Colon (tissue), 2 donors: Measurements from ENCODE around the gene FOXC1.

Experiments used
- FAIRE-seq: peaks from 2 replicates; lab custom pipeline; 2012; peaks lifted over from hg19 to GRCh38; lab: Jason Lieb, UNC
- donor health status: control.
- donor health status: control.

Gene FOXC1

GRCh38 chr6:1612299-1612973 lies 2.7 kb downstream of the FOXC1 start:
- no peak for FAIRE-seq

DNA sequence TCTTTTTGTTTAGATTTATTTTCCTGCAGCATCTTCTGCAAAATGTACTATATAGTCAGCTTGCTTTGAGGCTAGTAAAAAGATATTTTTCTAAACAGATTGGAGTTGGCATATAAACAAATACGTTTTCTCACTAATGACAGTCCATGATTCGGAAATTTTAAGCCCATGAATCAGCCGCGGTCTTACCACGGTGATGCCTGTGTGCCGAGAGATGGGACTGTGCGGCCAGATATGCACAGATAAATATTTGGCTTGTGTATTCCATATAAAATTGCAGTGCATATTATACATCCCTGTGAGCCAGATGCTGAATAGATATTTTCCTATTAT lies 3.2 kb downstream of the FOXC1 start:
- FAIRE-seq: no peak

DNA sequence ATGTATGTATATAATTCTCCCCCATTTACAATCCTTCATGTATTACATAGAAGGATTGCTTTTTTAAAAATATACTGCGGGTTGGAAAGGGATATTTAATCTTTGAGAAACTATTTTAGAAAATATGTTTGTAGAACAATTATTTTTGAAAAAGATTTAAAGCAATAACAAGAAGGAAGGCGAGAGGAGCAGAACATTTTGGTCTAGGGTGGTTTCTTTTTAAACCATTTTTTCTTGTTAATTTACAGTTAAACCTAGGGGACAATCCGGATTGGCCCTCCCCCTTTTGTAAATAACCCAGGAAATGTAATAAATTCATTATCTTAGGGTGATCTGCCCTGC lies 3.6 kb downstream of the FOXC1 start:
- FAIRE-seq: no peak

DNA sequence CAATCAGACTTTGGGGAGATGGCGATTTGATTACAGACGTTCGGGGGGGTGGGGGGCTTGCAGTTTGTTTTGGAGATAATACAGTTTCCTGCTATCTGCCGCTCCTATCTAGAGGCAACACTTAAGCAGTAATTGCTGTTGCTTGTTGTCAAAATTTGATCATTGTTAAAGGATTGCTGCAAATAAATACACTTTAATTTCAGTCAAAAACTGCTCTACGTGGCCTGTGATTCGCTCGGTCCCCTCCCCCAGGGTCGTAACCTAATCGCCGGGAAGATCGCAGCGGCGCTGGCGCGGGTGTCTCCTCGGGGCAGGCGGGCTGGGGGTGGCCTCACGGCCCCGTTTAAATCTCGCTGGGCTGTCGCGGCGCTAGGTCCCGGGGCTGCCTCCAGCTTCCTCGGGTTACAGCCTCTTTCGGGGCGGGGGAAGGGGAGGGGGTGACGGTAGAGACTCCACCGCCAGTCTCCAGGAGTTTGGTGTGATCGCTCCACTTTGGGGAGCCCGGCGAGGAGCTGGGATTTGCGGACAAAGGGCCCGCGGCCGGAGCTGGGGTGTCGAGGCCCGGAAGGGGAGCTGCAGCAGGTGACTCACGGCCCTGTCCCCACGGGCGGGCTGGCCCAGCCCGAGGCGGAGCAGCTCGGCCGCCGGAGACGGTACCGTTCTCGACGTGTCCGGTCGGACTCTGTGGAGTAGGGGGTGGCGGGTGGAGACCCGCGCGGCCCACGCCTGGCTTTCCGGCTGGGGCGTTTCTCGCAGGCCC lies 4.2 kb downstream of the FOXC1 start:
- FAIRE-seq: no peak

DNA sequence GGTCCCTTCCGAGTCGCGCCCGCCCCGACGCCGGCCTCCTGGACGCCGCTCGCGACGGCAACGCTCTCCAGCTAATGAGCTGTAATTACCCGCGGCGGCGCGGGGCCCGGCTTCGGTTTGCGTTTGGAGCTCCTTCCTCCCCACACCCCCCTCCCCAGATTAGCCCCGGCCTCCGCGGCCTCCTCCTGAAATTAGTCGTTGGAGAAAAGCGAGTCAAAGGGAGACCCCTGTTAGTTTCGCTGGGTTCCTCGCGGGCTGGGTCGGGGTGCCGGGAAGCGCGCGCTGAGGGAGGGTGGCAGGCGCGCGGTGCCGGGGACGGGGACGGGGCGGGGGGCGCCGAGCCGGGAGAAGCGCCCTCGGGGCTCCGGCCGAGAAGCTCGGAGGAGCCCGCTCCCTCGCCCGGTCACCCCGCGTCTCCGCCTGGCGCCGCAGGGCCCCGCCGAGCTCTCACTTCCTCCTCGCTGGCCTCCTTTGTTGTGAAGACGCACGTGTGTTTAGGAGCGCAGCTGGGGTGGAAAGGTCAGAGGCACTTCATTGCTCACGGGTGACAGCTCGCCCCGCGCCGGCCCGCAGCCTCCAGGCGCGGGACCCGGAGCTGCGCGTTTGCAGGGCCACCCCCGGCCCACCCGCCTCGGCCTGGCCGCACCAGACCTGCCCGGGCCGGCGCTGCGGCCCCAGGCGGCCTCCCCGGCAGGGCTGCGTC lies 4.9 kb downstream of the FOXC1 start:
- FAIRE-seq: no peak

- no peak for FAIRE-seq
These were observed 5.6 kb downstream of the FOXC1 start for GRCh38 chr6:1615151-1615852.

DNA sequence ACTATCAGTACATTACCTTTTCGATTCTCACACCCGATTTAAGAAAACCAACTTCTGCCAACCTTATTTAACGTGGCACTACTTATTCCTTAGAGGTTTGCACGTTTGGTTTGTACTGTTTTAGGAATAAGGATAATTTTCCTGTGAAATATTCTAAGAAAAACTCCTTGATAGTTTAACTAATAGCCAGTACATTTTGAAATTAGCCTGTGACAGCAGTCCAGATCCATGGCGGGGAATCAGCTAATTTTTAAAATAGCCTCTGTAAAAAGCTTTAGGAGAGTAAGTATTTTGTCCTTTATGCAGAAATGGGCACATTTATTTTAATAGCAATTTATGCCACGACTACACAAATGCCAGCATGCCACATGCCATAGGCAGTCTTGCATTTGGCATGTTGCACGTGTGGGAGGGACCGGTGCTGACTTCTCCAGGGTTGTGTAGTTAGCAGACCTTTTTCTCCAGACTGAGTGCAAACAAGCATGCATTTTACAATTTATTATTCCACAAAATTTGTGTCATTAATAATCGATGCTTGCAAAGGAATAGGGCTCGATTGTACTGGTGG lies 6.2 kb downstream of the FOXC1 start:
- FAIRE-seq: no peak

DNA sequence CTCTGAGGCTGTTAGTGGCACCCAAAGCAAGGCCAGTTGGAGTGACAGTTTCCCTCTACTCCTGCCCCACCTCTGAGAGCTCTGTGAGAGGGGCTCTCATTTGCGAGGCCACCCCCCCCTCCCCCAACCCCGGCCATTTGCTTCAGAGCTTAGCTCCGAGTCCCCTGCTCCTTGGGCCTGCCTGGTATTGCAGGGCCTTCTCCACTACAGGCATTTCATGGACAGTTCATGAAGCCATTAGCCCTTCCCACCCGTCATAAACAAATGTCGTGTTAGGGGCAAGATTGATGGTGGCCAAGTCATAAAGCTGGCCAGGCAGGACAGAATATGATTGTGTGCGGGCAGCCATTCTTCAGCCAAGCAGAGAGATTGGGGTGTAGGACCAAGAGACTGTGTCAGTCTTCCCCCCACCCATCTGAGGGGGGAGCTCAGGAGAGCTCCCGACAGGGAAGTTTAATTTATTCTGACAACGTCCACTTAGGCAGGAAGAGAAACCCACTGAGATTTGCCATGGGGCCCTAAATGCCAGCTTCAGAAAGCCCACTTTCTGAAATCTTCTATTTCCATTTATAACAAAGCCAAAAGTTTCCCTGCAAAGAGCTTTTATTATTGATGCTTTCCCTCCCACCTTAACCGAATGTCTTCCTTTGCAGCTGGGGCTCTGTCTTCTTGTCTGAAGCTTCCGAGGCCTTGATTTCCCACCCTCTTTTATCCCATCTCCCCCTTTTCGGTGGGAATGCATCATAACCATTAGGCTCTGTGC lies 7.2 kb downstream of the FOXC1 start:
- no peak for FAIRE-seq

GRCh38 chr6:1617466-1618310 lies 8.0 kb downstream of the FOXC1 start:
- no peak for FAIRE-seq

- no peak for FAIRE-seq
These were observed 8.8 kb downstream of the FOXC1 start for GRCh38 chr6:1618311-1619097.

DNA sequence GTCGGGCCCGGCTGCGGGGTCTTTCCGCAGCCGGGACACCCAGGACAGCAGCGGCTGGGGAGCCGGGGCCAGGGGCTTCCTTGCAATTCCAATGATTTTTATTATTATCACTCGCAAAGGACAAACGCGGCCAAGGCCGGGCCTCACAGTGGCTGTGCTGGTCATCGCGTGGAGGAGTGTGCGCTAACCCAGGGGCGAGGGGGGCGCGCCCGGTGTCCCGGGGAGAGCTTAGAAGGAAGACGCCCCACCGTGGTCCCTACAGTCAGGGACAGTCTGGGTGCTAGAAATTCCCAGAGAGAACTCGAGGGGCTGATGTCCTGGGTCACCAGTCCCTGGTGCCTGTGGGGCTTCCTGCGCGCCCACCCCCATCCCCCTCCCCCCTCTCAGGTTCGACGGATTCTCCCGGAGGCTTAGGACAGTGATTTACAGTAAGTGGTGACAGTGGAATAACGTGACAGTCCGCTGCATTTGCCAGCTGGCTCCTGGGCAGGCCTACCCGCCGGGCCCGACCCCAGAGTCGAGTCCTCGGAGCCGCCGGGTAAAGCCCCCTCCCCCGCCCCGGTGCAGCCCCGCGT lies 9.5 kb downstream of the FOXC1 start:
- FAIRE-seq: no peak

DNA sequence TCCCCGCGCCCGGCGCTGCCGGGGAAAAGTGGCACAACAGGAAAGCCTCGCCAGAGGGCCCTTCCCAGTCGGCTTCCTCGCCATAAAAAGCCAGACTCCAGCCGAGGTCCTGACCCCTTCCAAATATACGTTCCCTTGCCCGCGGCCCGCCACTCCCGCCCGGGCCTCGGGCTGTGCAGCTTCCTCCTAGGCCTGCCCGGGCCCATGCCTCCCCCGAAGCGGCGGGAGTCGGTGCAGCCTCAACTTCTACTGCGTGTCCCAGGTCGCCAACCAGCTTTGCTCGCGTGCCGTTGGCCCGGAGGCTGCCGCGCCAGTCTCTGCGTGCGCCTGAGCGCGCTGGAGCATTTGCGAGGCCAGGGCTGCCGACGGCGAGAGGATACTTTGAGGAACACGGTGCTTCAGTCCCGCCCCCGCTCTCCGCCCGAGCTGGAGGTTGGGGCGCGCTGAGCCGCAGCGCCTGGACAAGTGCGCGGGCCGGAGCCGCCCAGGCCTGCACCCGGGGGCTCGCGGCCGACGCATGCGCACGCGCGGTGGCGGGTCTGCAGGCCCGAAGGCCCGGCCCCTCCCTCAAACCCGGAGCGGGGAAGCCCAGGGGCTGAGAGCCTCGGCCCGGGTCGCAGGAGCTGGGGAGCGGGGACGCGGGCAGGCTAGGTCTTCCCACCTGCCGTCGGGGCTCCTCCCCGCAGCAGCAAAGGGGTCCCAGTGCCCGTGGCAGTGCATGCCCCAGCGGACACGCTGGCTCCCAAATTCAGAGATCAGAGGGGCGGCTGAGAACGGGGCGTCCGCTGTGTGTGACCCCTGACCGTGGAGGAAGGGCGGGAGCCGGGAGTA lies 10.2 kb downstream of the FOXC1 start:
- no peak for FAIRE-seq

DNA sequence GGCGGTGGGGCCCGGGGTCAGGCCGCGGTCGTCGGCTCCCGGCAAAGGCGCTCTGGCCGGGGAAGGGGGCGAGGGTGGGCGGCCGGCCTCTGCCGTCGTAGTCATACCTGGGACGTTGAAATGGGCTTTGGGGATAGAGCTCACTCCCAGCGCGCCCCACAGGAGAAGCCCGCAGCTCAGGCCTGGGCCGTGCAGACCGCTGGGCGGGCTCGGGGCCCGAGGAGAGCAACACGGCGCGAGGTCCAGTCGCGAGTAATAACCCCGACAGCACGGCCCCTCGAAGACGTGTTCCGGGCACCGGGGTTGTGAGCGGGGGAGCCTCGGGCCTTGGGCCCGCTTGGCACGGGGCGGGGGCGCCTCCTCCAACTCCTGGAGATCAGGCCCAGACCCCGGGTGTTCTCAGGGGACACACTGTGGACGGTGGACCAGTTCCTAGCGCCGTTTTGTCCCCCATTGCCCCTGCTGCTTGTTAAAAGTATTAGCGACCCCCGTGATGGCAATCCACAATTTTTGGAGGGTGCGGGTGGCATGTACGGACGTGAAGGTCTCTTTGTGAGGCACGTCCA lies 10.9 kb downstream of the FOXC1 start:
- no peak for FAIRE-seq

GRCh38 chr6:1621070-1621701 lies 11.5 kb downstream of the FOXC1 start:
- FAIRE-seq: no peak

DNA sequence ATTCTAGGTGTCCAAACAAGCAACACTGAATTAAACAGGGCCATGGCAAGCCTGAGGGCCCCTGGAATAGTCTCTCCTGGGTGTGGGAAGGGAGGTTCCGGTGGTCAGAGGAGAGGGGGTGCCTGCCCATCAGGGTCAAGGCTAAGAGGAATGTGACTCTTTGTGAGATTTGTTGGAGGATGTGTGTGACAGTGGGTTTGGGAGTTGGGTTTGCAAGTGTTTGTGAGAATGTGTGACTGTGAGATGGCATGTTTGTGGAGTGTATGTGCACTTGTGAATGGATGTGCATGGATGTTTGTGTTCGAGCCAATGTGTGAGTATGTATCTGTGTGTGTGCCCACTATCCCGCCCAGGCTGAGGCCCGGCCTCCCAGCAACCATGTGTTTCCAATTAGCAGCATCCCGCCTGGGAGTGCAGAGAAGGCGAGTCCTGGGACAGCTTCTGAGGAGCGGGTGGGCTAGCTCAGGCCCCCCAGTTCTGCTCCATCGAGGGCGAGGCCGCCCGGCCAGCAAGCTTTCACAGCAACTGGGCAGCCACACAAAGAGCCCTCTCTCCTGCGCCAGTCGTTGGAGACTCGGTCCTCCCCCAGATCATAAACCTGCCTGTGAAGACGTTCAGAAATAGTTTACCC lies 12.6 kb downstream of the FOXC1 start:
- no peak for FAIRE-seq

- FAIRE-seq: no peak
These were observed 13.4 kb downstream of the FOXC1 start for GRCh38 chr6:1622851-1623768.

DNA sequence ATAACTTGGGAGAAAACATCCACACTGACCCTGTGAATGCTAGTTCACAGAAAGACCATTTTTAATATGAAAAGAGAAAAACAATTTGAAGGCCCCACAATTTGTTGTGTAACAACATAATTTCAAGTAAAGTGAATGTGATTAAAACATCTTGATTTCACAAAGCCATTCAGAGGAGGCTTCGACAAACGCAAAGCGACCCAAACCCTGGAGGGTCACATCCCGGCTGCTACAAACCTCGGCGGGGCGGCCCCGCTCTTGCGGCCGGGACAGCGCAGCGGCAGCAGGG lies 14.0 kb downstream of the FOXC1 start:
- FAIRE-seq: no peak
